Fibroblast of lung (primary cell): Measurements from ENCODE around the gene LYAR. TPM values are rescaled to one million over a fixed set of nuclear protein-coding genes. Genes with fewer than 3 reads are reported as not detected.

Source experiments
- DNase-seq, 2 donors: peaks; one replicate each; pipeline versions ENCODE4 v3.0.0 to v3.0.0-alpha.2; 2010; ENCODE audit warnings: low read depth in 2 of 2
- H2AFZ ChIP-seq: 2 replicates; pipeline ENCODE4 v1.5.1; 2012; ENCODE audit warnings: low read length, control low read depth, inconsistent platforms
- H3K27ac ChIP-seq: 2 replicates; pipeline ENCODE4 v1.5.1; 2011; ENCODE audit warnings: low read length, control low read depth; ENCODE audit not compliant: insufficient read depth
- H3K27me3 ChIP-seq: 2 replicates; pipeline ENCODE4 v1.5.1; 2011; ENCODE audit warnings: mild to moderate bottlenecking, low read length; ENCODE audit not compliant: control insufficient read depth, insufficient read depth
- H3K36me3 ChIP-seq: 2 replicates; pipeline ENCODE4 v1.5.1; 2011; ENCODE audit warnings: low read length; ENCODE audit not compliant: control insufficient read depth, insufficient read depth
- H3K4me1 ChIP-seq: 2 replicates; pipeline ENCODE4 v1.5.1; 2011; ENCODE audit warnings: low read length; ENCODE audit not compliant: control insufficient read depth, insufficient read depth; ENCODE audit errors: extremely low read depth
- H3K4me2 ChIP-seq: 2 replicates; pipeline ENCODE4 v1.5.1; 2011; ENCODE audit warnings: low read length, control low read depth; ENCODE audit not compliant: insufficient read depth; ENCODE audit errors: extremely low read depth
- H3K4me3 ChIP-seq, 4 experiments: fragments of 200-600 bp in 1 of 4; sonication (generic) in 1 of 4; replicated peaks in 1 of 4; 2 replicates each; pipeline ENCODE4 v1.5.1; 2011 to 2016; ENCODE audit warnings: low read length in 4 of 4, low read depth in 3 of 4, mild to moderate bottlenecking in 3 of 4, control low read depth in 2 of 4, inconsistent platforms in 1 of 4, mixed read lengths in 1 of 4; ENCODE audit not compliant: insufficient read depth in 1 of 4; ENCODE audit errors: control extremely low read depth in 1 of 4
- H3K79me2 ChIP-seq: 2 replicates; pipeline ENCODE4 v1.5.1; 2012; ENCODE audit warnings: mild to moderate bottlenecking, low read length, inconsistent platforms; ENCODE audit not compliant: control insufficient read depth, insufficient read depth
- H3K9ac ChIP-seq: 2 replicates; pipeline ENCODE4 v1.5.1; 2011; ENCODE audit warnings: mild to moderate bottlenecking, low read length, control low read depth; ENCODE audit not compliant: insufficient read depth
- H3K9me3 ChIP-seq: 2 replicates; pipeline ENCODE4 v1.5.1; 2012; ENCODE audit warnings: low read depth, low read length; ENCODE audit not compliant: control insufficient read depth, insufficient read depth
- H4K20me1 ChIP-seq: 2 replicates; pipeline ENCODE4 v1.5.1; 2011; ENCODE audit warnings: low read length; ENCODE audit not compliant: control insufficient read depth, insufficient read depth; ENCODE audit errors: extremely low read depth
- EZH2 ChIP-seq: IDR thresholded peaks from 2 replicates; pipeline ENCODE4 v1.5.1; 2012; ENCODE audit warnings: low read length, control low read depth, mild to moderate bottlenecking; ENCODE audit errors: missing control alignments
- polyA plus RNA-seq, 2 donors: library from polyadenylated mRNA; depleted of rRNA in 1 of 2; stranded (reverse) in 1 of 2; unstranded in 1 of 2; fragments of >200 nt; gene quantifications; 2 replicates each; pipeline ENCODE4 v1.2.1, GENCODE V29; 2011 to 2012; ENCODE audit warnings: missing spikeins in 1 of 2
- total RNA-seq: library from RNA; depleted of rRNA; stranded (reverse); fragments of >200 nt; gene quantifications from 2 replicates; pipeline ENCODE4 v1.2.1, GENCODE V29; 2014
- TF ChIP-seq, protein P1 (sequence below), 2 donors: IDR thresholded peaks in 1 of 2; conservative IDR thresholded peaks in 1 of 2; 1 replicate in 1 of 2; 2 replicates in 1 of 2; pipeline ENCODE4 v1.5.1; 2011 to 2012; ENCODE audit warnings: low read length in 2 of 2, control low read depth in 1 of 2, inconsistent platforms in 1 of 2, low read depth in 1 of 2, mild to moderate bottlenecking in 1 of 2

Gene LYAR
- total and polyA plus RNA-seq, 2 donors (not counting 1 experiment from before 2014, with no cell fraction given) = 10.1 to 11.1 TPM

- Histone ChIP-seq H3K9ac (no peak overlapping the region), H3K79me2 (peaks cover 21% of the 10 kb centered on the region), H4K20me1 (no peaks in the 10 kb centered on the region), H3K27me3 (no peaks in the 10 kb centered on the region), H3K4me1 (peaks cover 1% of the 10 kb centered on the region), H2AFZ (no peak overlapping the region), H3K4me3 (no peak overlapping the region), H3K4me2 (no peak overlapping the region), H3K36me3 (no peaks in the 10 kb centered on the region), H3K27ac (no peak overlapping the region), H3K9me3 (no peaks in the 10 kb centered on the region)
- TF ChIP-seq, protein P1, sequence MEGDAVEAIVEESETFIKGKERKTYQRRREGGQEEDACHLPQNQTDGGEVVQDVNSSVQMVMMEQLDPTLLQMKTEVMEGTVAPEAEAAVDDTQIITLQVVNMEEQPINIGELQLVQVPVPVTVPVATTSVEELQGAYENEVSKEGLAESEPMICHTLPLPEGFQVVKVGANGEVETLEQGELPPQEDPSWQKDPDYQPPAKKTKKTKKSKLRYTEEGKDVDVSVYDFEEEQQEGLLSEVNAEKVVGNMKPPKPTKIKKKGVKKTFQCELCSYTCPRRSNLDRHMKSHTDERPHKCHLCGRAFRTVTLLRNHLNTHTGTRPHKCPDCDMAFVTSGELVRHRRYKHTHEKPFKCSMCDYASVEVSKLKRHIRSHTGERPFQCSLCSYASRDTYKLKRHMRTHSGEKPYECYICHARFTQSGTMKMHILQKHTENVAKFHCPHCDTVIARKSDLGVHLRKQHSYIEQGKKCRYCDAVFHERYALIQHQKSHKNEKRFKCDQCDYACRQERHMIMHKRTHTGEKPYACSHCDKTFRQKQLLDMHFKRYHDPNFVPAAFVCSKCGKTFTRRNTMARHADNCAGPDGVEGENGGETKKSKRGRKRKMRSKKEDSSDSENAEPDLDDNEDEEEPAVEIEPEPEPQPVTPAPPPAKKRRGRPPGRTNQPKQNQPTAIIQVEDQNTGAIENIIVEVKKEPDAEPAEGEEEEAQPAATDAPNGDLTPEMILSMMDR (conservative IDR thresholded peaks at IDR 0.05 in 1 of 2, IDR thresholded peaks at IDR 0.05 in 1 of 2; ENCODE audit: low read depth in 1 of 2, low read length in 2 of 2) = no peak
- no peak for TF ChIP-seq EZH2
- DNase-seq = no peak
These were observed 6.4 kb upstream of the LYAR start for GRCh38 chr4:4296283-4296846.

DNA sequence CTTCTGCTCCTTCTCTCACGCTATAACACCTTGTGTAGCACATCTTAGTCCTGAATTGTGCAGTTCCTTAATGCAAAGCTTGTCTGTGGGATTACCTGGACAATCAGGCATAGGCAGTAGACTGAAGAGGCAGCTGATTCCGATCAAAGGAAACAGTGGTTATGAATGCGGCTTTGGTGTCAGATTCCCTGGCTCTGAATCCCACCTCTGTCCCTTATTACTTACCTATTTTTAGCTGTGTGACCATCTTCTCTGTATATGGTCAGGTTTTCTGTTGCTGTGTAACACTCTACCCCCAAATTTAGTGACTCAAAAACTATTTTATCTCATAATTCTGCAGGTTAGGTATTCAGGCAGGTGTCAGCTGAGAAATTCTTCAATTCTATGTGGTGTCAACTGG is 3.3 kb upstream of the LYAR start:
- Histone ChIP-seq H2AFZ (no peak overlapping the region), H3K9me3 (no peaks in the 10 kb centered on the region), H3K4me1 (peaks cover 13% of the 10 kb centered on the region), H4K20me1 (no peaks in the 10 kb centered on the region), H3K79me2 (peaks cover 43% of the 10 kb centered on the region), H3K36me3 (no peaks in the 10 kb centered on the region), H3K27ac (no peak overlapping the region), H3K27me3 (no peaks in the 10 kb centered on the region), H3K4me3 (no peak overlapping the region), H3K4me2 (no peak overlapping the region), H3K9ac (no peak overlapping the region)
- no peak for DNase-seq
- TF ChIP-seq EZH2 = no peak
- TF ChIP-seq, protein P1 (conservative IDR thresholded peaks at IDR 0.05 in 1 of 2, IDR thresholded peaks at IDR 0.05 in 1 of 2; ENCODE audit: low read depth in 1 of 2, low read length in 2 of 2) = no peak

DNA sequence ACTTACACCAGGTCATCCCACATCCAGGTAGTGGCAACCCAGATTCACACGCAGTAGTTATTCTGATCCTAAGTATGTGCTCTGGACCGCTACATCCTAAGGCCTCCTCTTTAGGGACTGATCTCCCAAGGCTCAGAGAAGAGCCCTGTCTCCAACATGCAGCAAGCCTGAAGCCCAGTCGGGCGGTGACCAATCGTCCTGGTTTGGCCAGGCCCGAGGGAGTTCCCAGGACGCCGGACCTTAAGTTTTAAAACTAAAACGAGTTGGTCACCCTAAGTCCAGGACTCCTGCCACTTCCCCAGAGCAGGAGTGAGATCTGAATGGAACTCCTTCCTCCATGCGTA is 385 bp downstream of the LYAR start:
- Histone ChIP-seq H3K4me3 (peak overlapping the region; percentile 69 to 99 (median 94)), H3K4me1 (peaks cover 13% of the 10 kb centered on the region), H4K20me1 (no peaks in the 10 kb centered on the region), H3K27me3 (no peaks in the 10 kb centered on the region), H3K4me2 (peak overlapping the region; percentile 99), H3K9ac (peak overlapping the region; percentile 73), H3K79me2 (peaks cover 51% of the 10 kb centered on the region), H3K9me3 (no peaks in the 10 kb centered on the region), H3K27ac (peak overlapping the region; percentile 77), H3K36me3 (peaks cover 2% of the 10 kb centered on the region), H2AFZ (peak overlapping the region; percentile 96)
- no peak for TF ChIP-seq EZH2
- TF ChIP-seq, protein P1 (conservative IDR thresholded peaks at IDR 0.05 in 1 of 2, IDR thresholded peaks at IDR 0.05 in 1 of 2; ENCODE audit: low read depth in 1 of 2, low read length in 2 of 2) = no peak
- DNase-seq = no peak
